K562 (cell line): ENCODE data around the gene GSTO2.
A peak's percentile ranks its signal among the peaks of the same experiment; 100 is the strongest.

Experiments used
- ATF1 ChIP-seq, 2 experiments: fragments of 450-650 bp in 1 of 2; IDR thresholded peaks; 2 replicates each; pipeline ENCODE4 v1.6.1; 2016; ENCODE audit warnings: missing compliant biosample characterization in 1 of 2, missing genetic modification characterization in 1 of 2
- CEBPG ChIP-seq, 3 experiments: fragments of 200-800 bp in 1 of 3; sonication (Bioruptor generic) in 1 of 3; sonication (generic) in 1 of 3; formaldehyde crosslinking in 1 of 3; IDR thresholded peaks in 2 of 3; conservative IDR thresholded peaks in 1 of 3; 2 replicates each; pipeline versions ENCODE4 v1.6.1 to v1.8.0; 2016 to 2022; ENCODE audit warnings: missing compliant biosample characterization in 2 of 3, missing genetic modification characterization in 2 of 3, mild to moderate bottlenecking in 1 of 3, missing genetic modification reagents in 1 of 3
- EP300 ChIP-seq: IDR thresholded peaks from 2 replicates; pipeline ENCODE4 v1.6.1; 2012; ENCODE audit warnings: low read length, improper control_type of control experiment
- FOXK1 ChIP-seq: sonication (generic); formaldehyde crosslinking; IDR thresholded peaks from 2 replicates; pipeline ENCODE4 v1.8.0; 2022; ENCODE audit warnings: missing genetic modification reagents, mild to moderate bottlenecking, borderline replicate concordance
- NCOA2 ChIP-seq, 2 experiments: fragments of 450-650 bp; IDR thresholded peaks; 2 replicates each; pipeline ENCODE4 v1.6.1; 2018; ENCODE audit warnings: mild to moderate bottlenecking in 2 of 2, moderate library complexity in 1 of 2; ENCODE audit not compliant: partially characterized antibody in 2 of 2
- NFYB ChIP-seq: IDR thresholded peaks from 2 replicates; pipeline ENCODE4 v1.6.1; 2011; ENCODE audit warnings: mild to moderate bottlenecking, moderate library complexity; ENCODE audit not compliant: insufficient read length; ENCODE audit errors: extremely low read depth
- NR3C1 ChIP-seq: sonication (generic); formaldehyde crosslinking; IDR thresholded peaks from 2 replicates; pipeline ENCODE4 v1.8.1; 2022; ENCODE audit warnings: missing genetic modification reagents
- POLR2AphosphoS5 ChIP-seq: IDR thresholded peaks from 2 replicates; pipeline ENCODE4 v1.6.1; 2011; ENCODE audit warnings: mild to moderate bottlenecking, low read depth, low read length, moderate library complexity; ENCODE audit not compliant: control insufficient read depth, insufficient read depth
- SMAD4 ChIP-seq: fragments of 250-450 bp; sonication (Bioruptor Pico); conservative IDR thresholded peaks from 2 replicates; pipeline ENCODE4 v1.8.0; 2021; ENCODE audit warnings: inconsistent platforms, mild to moderate bottlenecking, moderate library complexity
- TAF1 ChIP-seq: IDR thresholded peaks from 2 replicates; pipeline ENCODE4 v1.6.1; 2011; ENCODE audit warnings: mild to moderate bottlenecking, low read length, moderate library complexity; ENCODE audit not compliant: insufficient read depth, control insufficient read depth, severe bottlenecking; ENCODE audit errors: extremely low read depth
- ZFP1 ChIP-seq: fragments of 450-650 bp; formaldehyde crosslinking; IDR thresholded peaks from 2 replicates; pipeline ENCODE4 v1.4.0; 2020; ENCODE audit warnings: mild to moderate bottlenecking, mixed read lengths

GRCh38 chr10:104260775-104261115 lies 8.2 kb upstream of the GSTO2 start:
- no peak for TF ChIP-seq FOXK1 (CRISPR knock-in tag)
- no peak for TF ChIP-seq CEBPG (CRISPR knock-in tag; IDR thresholded peaks at IDR 0.05)
- TF ChIP-seq CEBPG (tag; conservative IDR thresholded peaks at IDR 0.05 in 1 of 2, IDR thresholded peaks at IDR 0.05 in 1 of 2) = no peak
- no peak for TF ChIP-seq ATF1 (CRISPR knock-in tag; IDR thresholded peaks at IDR 0.05)
- no peak for TF ChIP-seq ATF1 (tag; IDR thresholded peaks at IDR 0.05)
- TF ChIP-seq NR3C1 (CRISPR knock-in tag) = no peak
- TF ChIP-seq NFYB = no peak
- TF ChIP-seq ZFP1 (CRISPR knock-in tag) = no peak
- TF ChIP-seq SMAD4 = no peak
- TF ChIP-seq TAF1 = no peak
- no peak for TF ChIP-seq NCOA2 (IDR thresholded peaks at IDR 0.05; ENCODE audit: partially characterized antibody in 2 of 2)
- peak; percentile 54; the same call in 1 of the 2 replicates for TF ChIP-seq EP300
- no peak for TF ChIP-seq POLR2AphosphoS5
